Stimulated activated CD8-positive, alpha-beta memory T cell treated with anti-CD3 and anti-CD28 coated beads, Interleukin-4, amount 100 ng/mL, for 1 hour (primary cell): Measurements from ENCODE around the gene SIRPB1.
"Not testable (repeated sequence)": the region's sequence is repeated elsewhere in the genome, so short reads cannot be mapped to it uniquely, and the experiment has no call there.

ENCODE experiments used
- DNase-seq, 2 donors: peaks; one replicate each; pipeline ENCODE4 v3.0.0-alpha.2; 2020; ENCODE audit warnings: low read depth in 2 of 2, low spot score in 1 of 2

The SIRPB1 gene

GRCh38 chr20:1619861-1620444, at the start of gene SIRPB1:
TSS of gene SIRPB1 (minus strand) at chr20:1620009. CDS start at chr20:1619944, 65 bp downstream.
- no peak for DNase-seq

- DNase-seq, result no peak
These were observed 49.5 kb upstream of the SIRPB1 start for GRCh38 chr20:1669304-1669703.

- no peak for DNase-seq
These were observed 47.8 kb upstream of the SIRPB1 start for GRCh38 chr20:1667502-1668085.

GRCh38 chr20:1666802-1667201, 47.0 kb upstream of the SIRPB1 start:
- no peak for DNase-seq

GRCh38 chr20:1665345-1665744, 45.5 kb upstream of the SIRPB1 start:
- DNase-seq, result no peak

- no peak for DNase-seq
These were observed 45.1 kb upstream of the SIRPB1 start for GRCh38 chr20:1664911-1665310.

- DNase-seq, result no peak
These were observed 44.1 kb upstream of the SIRPB1 start for GRCh38 chr20:1663917-1664316.

GRCh38 chr20:1661542-1662299, 41.9 kb upstream of the SIRPB1 start:
- no peak for DNase-seq

- DNase-seq, result no peak
These were observed 40.4 kb upstream of the SIRPB1 start for GRCh38 chr20:1660246-1660645.

- DNase-seq, result no peak
These were observed 37.9 kb upstream of the SIRPB1 start, which contains the start of gene SIRPG for GRCh38 chr20:1657556-1658334. TSS of gene SIRPG (minus strand) at chr20:1657779. CDS start at chr20:1657714, 65 bp downstream.

GRCh38 chr20:1656844-1657243, 37.0 kb upstream of the SIRPB1 start:
- DNase-seq, result no peak

- no peak for DNase-seq
These were observed 35.2 kb upstream of the SIRPB1 start for GRCh38 chr20:1654996-1655395.

- DNase-seq, result no peak
These were observed 33.2 kb upstream of the SIRPB1 start for GRCh38 chr20:1652960-1653359.

GRCh38 chr20:1652104-1652503, 32.3 kb upstream of the SIRPB1 start:
- no peak for DNase-seq

GRCh38 chr20:1651268-1652058, 31.7 kb upstream of the SIRPB1 start:
- DNase-seq, result no peak

- DNase-seq, result no peak
These were observed 28.3 kb upstream of the SIRPB1 start for GRCh38 chr20:1648101-1648500.

GRCh38 chr20:1646975-1647431, 27.2 kb upstream of the SIRPB1 start:
- DNase-seq, result no peak

- DNase-seq, result no peak
These were observed 24.5 kb upstream of the SIRPB1 start for GRCh38 chr20:1644101-1644962.

GRCh38 chr20:1638643-1639042, 18.8 kb upstream of the SIRPB1 start:
- DNase-seq, result not testable (repeated sequence)

- DNase-seq, result no peak
These were observed 17.9 kb upstream of the SIRPB1 start for GRCh38 chr20:1637755-1638154.
